DMS 273 (cell line): ENCODE measurements around the gene LCE3A.
"Not testable (repeated sequence)": the region's sequence is repeated elsewhere in the genome, so short reads cannot be mapped to it uniquely, and the experiment has no call there.

Experiments
- DNase-seq: peaks from one replicate; lab custom pipeline; 2025; ENCODE audit not compliant: unreplicated experiment; lab: John Stamatoyannopoulos, UW

Gene LCE3A, protein sequence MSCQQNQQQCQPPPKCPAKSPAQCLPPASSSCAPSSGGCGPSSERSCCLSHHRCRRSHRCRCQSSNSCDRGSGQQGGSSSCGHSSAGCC

DNA sequence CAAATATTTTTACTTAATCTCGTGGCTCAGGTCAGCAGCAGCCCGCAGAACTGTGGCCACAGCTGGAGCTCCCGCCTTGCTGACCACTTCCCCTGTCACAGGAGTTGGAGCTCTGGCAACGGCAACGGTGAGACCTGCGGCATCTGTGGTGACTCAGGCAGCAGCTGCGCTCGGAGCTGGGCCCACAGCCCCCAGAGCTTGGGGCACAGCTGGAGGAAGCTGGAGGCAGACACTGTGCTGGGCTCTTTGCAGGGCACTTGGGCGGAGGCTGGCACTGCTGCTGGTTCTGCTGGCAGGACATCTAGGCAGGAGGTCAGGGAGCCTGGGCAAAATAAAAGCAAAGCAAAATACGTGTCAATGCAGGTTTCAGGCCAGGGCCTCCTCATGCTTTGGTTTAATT is at the start of gene LCE3A:
LCE3A (minus strand) TSS at position 301 of the 400 bp plus-strand sequence; CDS start at position 301, 0 bp downstream.
- DNase-seq, result no peak

DNA sequence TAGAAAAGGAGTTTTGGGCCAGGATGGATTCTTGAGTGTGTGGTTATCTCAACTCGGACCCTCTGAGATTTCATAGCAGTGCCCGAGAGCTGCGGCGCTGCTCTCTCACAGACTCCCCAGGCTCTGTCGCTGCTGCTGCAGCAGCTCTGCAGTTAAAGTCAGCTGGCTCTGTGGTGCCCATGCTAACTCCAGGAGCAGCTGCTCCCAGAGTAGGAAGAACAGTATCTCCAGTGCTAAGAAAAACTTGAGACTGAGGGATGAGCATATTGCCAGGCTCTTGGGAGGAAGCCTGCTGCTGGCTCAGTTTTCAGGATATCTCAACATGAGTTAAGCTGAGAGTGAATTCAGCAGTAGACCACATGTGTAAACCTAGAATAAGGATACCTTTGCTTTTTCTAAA is 44.7 kb upstream of the LCE3A start:
- DNase-seq, result no peak

DNA sequence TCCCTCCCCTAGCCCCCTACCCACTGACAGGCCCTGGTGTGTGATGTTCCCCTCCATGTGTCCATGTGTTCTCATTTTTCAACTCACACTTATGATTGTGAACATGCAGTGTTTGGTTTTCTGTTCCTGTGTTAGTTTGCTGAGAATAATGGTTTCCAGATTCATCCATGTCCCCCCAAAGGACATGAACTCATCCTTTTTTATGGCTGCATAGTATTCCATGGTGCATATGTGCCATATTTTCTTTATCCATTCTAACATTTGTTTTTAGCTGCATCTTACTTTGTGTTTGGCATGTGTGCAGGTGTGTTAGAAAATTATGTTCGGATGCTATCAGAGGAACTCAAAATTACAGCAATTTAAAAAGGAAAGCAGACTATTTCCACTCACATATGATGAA is 43.3 kb upstream of the LCE3A start:
- not testable (repeated sequence) for DNase-seq

DNA sequence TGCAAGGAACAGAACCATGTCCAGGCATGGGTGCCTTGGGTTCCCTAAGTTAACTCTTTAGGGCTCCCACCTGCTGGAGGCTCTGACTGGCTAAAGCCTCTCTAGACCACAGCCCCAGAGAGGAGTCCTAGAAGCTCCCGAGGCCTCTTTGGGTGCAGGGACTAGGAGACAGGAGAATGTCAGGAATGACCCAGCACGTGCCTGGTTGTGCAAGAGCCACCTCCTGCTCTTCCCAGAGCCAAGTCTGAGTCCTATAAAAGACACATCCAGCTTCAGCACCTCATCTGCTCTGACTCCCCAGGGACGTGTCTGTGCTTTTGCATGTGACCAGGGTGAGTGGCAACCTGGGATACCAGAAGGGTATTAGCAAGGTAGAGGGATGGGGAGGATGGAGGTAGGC is 40.2 kb upstream of the LCE3A start, which contains the start of gene LCE2D:
LCE2D (plus strand) TSS at position 283 of the 400 bp plus-strand sequence. CDS start 726 bp downstream, outside the sequence.
- DNase-seq, result no peak

DNA sequence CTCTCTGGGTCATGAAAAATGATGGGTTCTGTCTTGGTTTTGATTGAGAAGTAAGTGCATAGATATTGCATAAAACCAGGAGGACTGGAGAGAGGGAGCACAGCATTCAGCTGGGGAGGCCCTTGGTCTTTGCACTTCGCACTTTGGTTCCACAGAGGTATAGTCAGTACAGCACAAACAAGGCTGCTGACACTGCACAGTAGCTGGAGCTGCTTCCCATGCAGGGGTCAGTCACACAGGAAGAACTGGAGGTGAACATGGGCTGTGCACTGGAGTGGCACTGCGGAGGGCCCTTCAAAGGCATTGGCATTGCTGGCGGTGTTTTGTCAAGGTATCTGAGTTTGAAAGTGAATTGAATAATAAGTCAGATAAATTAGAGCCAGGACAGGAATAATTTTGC is 35.7 kb upstream of the LCE3A start:
- DNase-seq, result no peak

DNA sequence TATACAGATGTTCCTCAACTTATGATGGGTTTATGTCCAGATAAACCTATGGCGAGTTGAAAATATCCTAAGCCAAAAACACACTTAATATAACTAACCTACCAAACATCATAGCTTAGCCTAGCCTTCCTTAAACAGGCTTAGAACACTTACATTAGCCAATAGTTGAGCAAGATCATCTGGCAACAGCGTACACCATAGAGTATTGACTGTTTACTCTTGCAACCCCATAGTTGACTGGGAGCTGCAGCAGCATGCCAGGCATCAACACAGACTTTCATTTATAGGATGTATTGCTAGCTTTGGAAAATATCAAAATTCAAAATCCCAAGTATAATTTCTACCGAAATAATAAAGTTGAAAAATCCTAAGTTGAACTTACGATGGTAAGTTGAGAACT is 34.8 kb upstream of the LCE3A start:
- DNase-seq, result no peak

DNA sequence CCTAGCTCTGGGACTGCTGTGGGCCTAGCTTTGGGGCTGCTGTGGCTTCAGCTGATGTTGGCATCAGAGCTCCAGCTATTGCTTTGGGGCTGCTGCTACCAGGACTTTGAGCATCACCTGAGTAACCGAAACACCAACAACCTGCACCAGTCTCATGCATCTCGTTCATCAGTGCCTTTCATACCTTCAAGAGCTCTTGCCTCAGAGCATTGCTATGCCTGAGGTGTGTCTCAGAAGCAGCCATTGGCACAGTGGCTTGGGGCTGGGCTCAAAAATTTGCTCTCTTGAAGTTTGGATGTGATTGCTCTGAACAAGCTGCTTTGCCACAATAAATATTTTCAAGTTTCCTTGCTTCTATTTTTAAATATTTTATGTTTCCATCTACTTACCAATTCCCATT is 33.6 kb upstream of the LCE3A start:
- DNase-seq, result no peak

DNA sequence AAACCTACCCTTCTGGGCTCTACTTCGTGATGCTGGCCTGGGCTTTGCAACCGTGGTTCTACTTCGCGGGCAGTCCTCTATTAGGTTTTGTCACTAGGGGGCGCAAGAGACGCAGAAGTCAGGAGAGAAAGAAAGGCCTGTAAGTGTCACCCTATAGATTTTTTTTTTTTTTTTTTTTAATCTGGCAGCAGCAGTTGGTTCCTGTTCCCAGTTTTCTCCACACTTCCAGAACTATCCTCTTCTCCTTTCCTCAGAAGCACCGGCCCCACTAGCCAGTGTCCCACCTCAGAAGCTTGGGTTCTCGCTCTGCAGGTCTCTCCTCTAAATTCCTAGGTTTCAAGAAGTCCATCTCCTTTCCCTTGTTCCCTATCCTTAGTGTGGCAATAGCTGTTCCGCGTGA is 31.2 kb upstream of the LCE3A start:
- peak; percentile 75 for DNase-seq

DNA sequence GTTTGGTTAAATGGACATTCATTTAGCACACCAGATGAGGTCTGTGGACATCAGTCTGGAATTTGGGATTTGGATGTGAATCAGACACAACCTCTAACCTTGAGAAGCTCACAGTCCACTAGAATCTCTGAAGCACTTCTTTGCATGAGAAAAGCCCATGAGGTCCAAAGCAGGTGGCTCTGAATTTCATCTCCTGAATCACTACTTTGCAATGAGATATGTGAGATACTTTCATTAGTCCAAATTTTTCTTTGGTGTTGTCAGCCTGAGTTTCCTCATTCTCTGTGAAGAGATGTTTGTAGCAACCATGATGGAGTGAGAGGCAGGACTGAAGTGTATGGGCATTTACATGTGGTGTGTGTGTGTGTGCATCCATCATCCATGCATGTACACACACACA is 23.8 kb upstream of the LCE3A start:
- DNase-seq, result no peak

DNA sequence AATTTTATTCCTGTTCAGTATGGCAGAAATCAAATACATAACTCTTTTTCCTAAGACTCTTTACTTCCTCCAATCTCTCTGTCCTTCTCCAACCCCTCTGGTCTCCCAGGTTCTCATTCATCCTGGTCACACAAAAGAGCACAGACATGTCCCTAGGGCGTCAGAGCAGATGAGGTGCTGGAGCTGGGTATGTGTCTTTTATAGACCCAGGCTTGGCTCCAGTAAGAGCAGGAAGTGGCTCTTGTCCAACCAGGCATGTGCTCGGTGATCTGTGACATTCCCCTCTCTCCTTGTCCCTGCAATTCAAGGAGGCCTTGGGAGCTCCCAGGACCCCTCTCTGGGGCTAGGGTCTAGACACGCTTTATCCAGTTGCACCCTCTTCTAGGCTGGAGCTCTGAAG is 22.2 kb upstream of the LCE3A start:
- no peak for DNase-seq

DNA sequence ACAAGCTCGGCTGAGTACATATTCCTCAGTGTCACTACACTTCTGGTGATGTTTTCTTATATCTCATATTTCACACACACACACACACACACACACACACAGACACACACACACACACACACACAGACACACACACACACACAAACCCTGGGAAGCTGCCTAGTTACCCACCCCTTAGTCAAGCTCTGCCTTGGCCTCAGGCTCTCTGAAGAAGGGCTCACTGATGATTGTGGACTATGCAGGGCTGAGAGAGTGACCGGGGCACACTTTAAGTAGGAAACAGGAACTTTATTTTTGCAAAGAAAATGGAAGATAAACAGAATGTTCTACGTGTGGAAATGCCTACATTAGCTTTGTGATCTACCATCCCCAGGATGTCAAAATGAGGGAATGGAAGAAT is 21.0 kb upstream of the LCE3A start:
- DNase-seq, result no peak

DNA sequence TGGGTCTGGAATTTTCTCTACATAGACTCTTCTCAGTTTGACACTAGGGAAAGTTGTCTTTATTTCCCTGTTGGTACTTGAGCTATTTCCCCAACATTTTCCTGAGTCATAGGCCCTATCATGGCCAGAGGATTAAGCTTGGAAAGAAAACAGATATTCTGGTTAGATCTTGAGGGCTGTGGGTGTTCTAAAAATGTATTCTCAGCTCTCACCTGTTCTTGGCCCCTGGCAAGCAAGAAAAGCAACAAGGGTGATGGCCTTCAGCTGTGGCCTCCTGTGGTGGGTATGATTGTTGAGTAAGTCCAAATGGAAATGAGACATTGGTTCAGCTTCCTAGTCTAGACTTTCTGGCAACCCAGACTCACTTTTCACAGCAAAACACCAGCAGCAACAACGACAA is 17.4 kb upstream of the LCE3A start:
- no peak for DNase-seq

DNA sequence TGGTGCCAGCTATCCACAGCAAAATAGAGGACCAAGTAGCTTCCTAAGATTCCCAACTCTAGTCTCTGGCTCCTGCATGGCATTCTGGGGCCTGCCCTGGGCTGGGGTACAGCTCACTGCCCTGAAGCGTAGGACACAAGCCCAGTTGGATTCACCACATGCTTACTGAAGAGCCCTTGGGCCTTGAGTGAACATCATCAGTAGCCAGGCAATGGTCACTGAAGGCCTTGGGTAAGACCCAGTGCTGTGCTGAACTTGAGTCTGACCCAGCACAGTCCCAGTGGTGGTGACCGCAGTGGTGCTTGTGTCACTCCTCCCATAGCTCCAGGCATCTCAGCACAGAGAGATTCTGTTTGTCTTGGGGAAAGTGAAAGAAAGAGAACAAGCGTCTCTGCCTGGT is 7.7 kb upstream of the LCE3A start:
- no peak for DNase-seq

DNA sequence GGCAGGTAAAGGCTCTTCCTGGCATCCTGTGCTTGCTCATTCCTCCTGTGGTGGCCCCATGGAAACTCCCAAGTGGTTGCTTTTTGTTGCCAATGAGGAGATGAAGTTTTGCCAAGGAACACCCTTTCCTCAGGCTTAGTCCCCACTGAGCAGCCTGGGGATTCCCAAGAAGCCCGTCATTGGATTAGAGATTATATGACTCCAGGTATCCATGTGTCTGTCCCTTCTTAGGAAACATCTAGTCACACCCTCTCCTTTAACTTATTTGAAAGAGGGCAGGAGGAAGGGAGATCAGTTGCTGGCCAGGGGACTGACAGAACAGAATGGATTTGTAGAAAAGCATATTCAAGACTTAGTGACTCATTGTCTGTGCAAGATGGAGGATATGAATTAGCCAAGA is 3.8 kb upstream of the LCE3A start:
- no peak for DNase-seq

DNA sequence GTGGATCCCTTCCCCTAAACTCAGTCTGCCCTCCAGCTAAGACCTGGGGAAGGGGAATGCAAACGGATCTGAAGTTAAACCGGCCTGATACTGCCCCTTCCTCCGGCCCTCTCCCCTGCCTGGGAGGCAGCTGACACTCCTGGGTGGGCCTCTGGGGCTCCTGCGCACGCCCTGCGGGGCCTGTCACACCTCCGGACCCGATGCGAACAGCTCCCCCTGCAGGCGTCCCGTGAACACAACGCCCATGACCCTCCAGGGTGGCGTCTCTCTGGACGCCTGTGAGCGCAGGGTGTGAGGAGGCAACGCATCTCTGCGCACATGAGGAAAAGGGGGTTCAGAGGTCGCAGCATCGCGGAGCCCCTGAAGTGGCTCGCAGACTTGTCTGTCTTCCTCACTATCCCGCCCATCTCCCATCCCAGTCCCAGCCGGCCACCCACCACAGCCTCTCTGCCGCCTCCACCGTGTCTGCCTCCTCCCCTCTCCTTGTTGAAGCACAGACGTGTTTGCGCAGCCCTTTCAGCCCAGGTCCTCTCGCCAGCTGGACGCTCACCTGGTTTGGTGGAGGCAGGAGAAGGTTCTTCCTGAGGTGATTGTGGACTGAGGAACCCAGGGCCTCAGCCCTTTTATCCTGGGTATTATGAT is 421 bp upstream of the LCE3A start:
- peak; percentile 43 for DNase-seq

DNA sequence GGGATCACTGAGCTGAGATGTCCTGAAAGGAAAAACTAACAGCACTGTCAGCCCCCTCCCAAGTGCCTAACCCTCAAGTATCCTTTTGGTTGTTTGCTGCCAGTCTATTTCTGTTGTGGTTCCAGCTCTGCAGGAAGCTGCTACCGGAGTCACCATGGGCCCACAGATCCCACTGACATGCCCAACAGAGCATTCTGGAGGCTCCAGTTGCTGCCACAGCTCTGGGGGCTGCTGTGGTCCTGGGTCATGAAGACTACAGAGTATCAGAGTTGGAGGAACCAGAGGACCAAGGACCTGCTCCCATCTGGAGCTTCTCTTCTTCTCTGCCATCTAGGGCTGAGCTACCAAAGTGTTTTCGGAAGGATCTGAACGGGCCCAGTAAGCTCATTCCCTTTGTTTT is 910 bp downstream of the LCE3A start:
- no peak for DNase-seq

DNA sequence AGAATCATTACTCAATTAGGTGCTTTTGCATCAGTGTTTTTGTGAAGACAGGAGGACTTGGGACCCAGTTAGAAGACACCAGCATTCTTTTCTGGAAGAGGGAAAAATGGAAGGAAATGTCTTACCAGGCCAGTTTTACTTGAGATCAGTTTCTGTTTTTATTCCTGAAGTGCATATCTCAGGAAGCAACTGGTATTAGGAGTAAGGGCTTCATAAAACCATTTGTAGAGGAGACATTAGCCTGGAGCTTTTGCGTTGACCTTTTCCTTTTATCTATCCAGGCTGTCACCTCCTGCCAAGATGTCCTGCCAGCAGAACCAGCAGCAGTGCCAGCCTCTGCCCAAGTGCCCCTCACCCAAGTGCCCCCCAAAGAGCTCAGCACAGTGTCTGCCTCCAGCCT is 9.4 kb downstream of the LCE3A start, which contains the start of gene LCE3B:
LCE3B (plus strand) TSS at position 301 of the 400 bp plus-strand sequence; CDS start at position 301, 0 bp downstream.
- DNase-seq, result no peak

DNA sequence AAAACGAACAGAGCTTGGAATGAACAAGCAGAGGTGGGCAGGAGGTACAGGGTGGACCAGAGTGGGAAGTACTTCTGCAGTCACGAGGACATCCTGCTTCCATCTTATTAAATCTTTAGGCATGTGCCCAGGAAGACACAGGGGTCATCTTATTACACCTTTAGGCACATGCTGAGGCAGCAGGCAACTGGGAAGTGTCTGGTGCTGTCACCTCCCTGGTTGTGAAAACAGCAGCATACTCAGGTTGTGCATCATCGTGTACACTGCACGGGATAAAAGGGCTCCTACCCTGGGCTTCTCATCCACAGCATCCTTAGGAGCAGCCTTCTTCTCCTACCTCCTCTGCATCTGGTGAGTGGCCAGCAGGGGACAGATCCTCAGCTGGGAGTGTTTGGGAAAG is 23.0 kb downstream of the LCE3A start, which contains the start of gene LCE3C:
LCE3C (plus strand) TSS at position 301 of the 400 bp plus-strand sequence. CDS start 498 bp downstream, outside the sequence.
- no peak for DNase-seq

DNA sequence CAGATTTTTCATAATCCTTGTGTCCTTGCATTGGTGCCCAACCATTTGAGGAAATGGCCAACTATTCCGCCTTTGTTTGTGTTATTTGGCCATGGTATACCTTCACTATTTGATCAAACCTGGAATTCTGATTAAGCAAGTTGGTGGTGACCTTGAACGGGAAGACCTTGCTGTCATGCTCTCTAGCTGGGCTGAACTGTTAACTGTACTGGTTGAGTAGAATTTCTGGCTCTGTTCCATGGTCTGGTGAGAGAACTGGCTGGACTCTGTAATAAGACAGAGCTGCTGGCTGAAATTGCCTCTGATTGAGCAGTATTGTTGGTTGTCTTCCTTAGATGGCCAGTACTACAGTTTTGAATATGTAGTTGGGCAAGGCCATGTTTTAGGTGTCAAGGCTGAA is 25.9 kb downstream of the LCE3A start:
- DNase-seq, result no peak

DNA sequence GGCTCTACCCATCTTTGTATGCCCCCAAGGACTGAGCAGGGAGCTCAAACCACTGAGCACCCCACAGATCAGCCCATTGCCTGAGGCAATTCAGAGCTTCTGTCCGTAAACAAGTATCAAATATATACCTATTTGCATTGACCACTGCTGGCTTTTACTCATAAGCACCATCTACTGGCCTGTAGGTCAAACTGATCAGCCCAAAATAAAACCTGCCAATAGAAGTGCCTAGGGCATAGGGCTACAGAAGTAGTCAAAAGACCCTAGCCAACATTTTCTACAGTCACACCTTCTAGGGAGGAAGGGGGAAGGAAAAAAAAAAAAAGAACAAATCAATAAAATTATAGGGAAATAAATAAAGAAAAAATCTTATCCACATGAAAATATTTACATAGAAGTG is 37.3 kb downstream of the LCE3A start:
- DNase-seq, result no peak

DNA sequence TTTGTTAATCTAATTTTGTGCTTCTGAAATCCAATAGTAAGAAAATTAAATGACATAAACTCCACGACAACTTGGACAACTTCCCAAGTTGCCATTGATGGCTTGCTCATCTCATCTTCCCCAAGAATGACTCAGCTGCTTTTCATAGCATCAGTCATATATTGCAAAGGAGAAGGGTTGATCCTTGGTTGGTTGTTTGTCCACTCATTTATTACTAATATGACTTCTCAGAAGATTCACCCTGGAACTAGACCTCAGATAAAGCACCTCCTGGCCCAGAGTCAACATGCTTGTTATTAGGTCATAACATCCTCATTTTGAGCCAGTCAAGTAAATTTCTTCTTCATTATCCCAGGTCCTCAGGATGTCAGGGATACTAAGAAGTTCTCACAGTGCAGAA is 40.3 kb downstream of the LCE3A start:
- DNase-seq, result no peak

DNA sequence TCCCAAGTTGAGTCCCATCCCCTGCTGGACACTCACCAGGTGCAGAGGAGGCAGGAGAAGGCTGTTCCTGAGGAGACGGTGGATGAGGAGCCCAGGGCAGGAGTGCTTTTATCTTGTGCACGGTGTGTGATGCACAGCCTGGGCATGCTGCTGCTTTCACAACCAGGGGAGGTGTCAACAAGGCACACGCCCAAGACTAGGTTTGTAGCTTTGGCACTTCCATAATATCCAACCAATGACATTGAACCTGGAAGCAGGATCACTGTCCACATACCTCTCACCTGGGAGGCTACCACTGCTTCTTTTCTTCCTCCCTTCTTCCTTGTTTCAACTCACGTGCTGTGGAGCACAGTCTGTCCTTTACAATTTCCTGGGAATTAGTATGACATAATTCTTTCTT is 42.5 kb downstream of the LCE3A start, which contains the start of gene LCE3D:
LCE3D (minus strand) TSS at position 84 of the 400 bp plus-strand sequence. CDS start 580 bp downstream, outside the sequence.
- DNase-seq, result no peak

DNA sequence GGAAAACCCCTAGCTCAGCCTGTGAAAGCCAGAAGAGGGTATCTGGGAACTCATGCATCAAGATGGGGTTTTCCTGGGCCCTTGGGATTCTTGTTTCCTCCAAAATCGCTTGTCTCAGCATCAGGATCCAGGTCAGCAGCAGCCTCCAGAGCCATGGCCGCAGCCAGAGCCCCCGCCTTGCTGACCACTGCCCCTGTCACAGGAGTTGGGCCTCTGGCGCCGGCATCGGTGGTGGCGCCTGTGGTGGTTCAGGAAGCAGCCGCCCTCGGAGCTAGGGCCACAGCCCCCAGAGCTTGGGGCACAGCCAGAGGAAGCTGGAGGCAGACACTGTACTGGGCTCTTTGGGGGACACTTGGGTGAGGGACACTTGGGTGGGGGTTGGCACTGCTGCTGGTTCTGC is 43.4 kb downstream of the LCE3A start:
- DNase-seq, result not testable (repeated sequence)
